Measurements from ENCODE around the gene PIRT.
"Not testable (repeated sequence)": the region's sequence is repeated elsewhere in the genome, so short reads cannot be mapped to it uniquely, and the experiment has no call there.

Gene PIRT

GRCh38 chr17:10837921-10838320 lies at the start of gene PIRT:
PIRT (minus strand) TSS chr17:10838087; CDS start chr17:10825645, 12,442 bp downstream.
- no peak for DNase-seq

- no peak for DNase-seq
Observed at GRCh38 chr17:10881959-10882358, 44.1 kb upstream of the PIRT start.

GRCh38 chr17:10879190-10879836 lies 41.4 kb upstream of the PIRT start:
- peak; percentile 6 for DNase-seq

GRCh38 chr17:10875984-10876555 lies 38.2 kb upstream of the PIRT start:
- DNase-seq, result peak; percentile 31

GRCh38 chr17:10875430-10875851 lies 37.6 kb upstream of the PIRT start:
- peak; percentile 10 for DNase-seq

GRCh38 chr17:10871914-10872313 lies 34.0 kb upstream of the PIRT start:
- DNase-seq, result no peak

- no peak for DNase-seq
Observed at GRCh38 chr17:10870336-10871050, 32.6 kb upstream of the PIRT start.

GRCh38 chr17:10868744-10869143 lies 30.9 kb upstream of the PIRT start:
- not testable (repeated sequence) for DNase-seq

GRCh38 chr17:10859051-10859450 lies 21.2 kb upstream of the PIRT start:
- no peak for DNase-seq

- DNase-seq, result no peak
Observed at GRCh38 chr17:10857976-10858375, 20.1 kb upstream of the PIRT start.

- not testable (repeated sequence) for DNase-seq
Observed at GRCh38 chr17:10846636-10847035, 8.7 kb upstream of the PIRT start.

- no peak for DNase-seq
Observed at GRCh38 chr17:10845388-10845751, 7.5 kb upstream of the PIRT start.

- DNase-seq, result peak; percentile 77
Observed at GRCh38 chr17:10844621-10845387, 6.9 kb upstream of the PIRT start.

GRCh38 chr17:10843811-10844210 lies 5.9 kb upstream of the PIRT start:
- no peak for DNase-seq

GRCh38 chr17:10842658-10843057 lies 4.8 kb upstream of the PIRT start:
- no peak for DNase-seq

- DNase-seq, result no peak
Observed at GRCh38 chr17:10838682-10839081, 795 bp upstream of the PIRT start.

- DNase-seq, result no peak
Observed at GRCh38 chr17:10836966-10837590, 809 bp downstream of the PIRT start.

GRCh38 chr17:10836145-10836544 lies 1.7 kb downstream of the PIRT start:
- DNase-seq, result no peak

- no peak for DNase-seq
Observed at GRCh38 chr17:10831696-10832095, 6.2 kb downstream of the PIRT start.

- DNase-seq, result no peak
Observed at GRCh38 chr17:10827898-10828552, 9.9 kb downstream of the PIRT start.

GRCh38 chr17:10824874-10825273 lies 13.0 kb downstream of the PIRT start:
- DNase-seq, result no peak

GRCh38 chr17:10821770-10822169 lies 16.1 kb downstream of the PIRT start:
- no peak for DNase-seq

Measured in activated CD4-positive, alpha-beta T cell treated with anti-CD3 and anti-CD28 coated beads, Interleukin-10, Interleukin-2, amounts not matched to agents 100 ng/mL and 50 ng/mL, durations not matched to agents 16 hours and 8 hours (primary cell).